B cell (primary cell): ENCODE measurements around the gene TMTC4.

ENCODE experiments used
- EZH2 ChIP-seq: IDR thresholded peaks from 2 replicates; pipeline ENCODE4 v1.6.1; 2012; ENCODE audit warnings: borderline replicate concordance, low read depth, mild to moderate bottlenecking, moderate library complexity, low read length; ENCODE audit not compliant: insufficient read depth, poor library complexity, severe bottlenecking
- TF ChIP-seq, protein P1 (sequence below): fragments of 200-600 bp; IDR thresholded peaks from one replicate; pipeline ENCODE4 v1.8.0; 2022; ENCODE audit warnings: antibody characterized with exemption, mild to moderate bottlenecking

DNA sequence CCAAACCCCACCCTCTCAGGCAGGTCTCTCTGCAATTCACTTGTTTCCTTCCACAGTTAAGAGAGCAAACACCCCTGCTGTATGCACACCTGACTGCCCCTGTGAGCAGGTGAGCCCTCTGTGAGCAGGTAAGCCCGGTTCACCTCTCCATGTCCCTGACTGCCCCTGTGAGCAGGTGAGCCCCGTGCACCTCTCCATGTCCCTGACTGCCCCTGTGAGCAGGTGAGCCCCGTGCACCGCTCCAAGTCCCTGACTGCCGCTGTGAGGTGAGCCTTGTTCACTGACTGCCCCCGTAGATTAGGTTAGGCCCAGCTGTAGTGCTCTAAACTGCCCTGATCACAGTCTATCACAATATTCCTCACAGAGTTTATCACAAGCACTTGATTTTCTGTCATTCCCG, 29.2 kb downstream of the TMTC4 start:
- TF ChIP-seq, protein P1, sequence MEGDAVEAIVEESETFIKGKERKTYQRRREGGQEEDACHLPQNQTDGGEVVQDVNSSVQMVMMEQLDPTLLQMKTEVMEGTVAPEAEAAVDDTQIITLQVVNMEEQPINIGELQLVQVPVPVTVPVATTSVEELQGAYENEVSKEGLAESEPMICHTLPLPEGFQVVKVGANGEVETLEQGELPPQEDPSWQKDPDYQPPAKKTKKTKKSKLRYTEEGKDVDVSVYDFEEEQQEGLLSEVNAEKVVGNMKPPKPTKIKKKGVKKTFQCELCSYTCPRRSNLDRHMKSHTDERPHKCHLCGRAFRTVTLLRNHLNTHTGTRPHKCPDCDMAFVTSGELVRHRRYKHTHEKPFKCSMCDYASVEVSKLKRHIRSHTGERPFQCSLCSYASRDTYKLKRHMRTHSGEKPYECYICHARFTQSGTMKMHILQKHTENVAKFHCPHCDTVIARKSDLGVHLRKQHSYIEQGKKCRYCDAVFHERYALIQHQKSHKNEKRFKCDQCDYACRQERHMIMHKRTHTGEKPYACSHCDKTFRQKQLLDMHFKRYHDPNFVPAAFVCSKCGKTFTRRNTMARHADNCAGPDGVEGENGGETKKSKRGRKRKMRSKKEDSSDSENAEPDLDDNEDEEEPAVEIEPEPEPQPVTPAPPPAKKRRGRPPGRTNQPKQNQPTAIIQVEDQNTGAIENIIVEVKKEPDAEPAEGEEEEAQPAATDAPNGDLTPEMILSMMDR, result no peak
- no peak for TF ChIP-seq EZH2
